HUES48 (cell line): ENCODE data around the gene MYORG.

Experiments
- H3K27ac ChIP-seq: one replicate; pipeline ENCODE4 v1.7.0; 2013; ENCODE audit warnings: low read depth, low read length, inconsistent platforms
- H3K27me3 ChIP-seq: 2 replicates; pipeline ENCODE4 v1.6.1; 2013; ENCODE audit warnings: mild to moderate bottlenecking, low read length; ENCODE audit not compliant: control insufficient read depth, insufficient read depth
- H3K36me3 ChIP-seq: 2 replicates; pipeline ENCODE4 v1.6.1; 2013; ENCODE audit warnings: low read length; ENCODE audit not compliant: control insufficient read depth, insufficient read depth
- H3K4me1 ChIP-seq: 2 replicates; pipeline ENCODE4 v1.6.1; 2013; ENCODE audit warnings: mild to moderate bottlenecking, low read length; ENCODE audit not compliant: control insufficient read depth, insufficient read depth
- H3K4me3 ChIP-seq: 2 replicates; pipeline ENCODE4 v1.5.1; 2013; ENCODE audit warnings: mild to moderate bottlenecking, low read depth, low read length
- H3K9ac ChIP-seq: 2 replicates; pipeline ENCODE4 v1.6.1; 2013; ENCODE audit warnings: mild to moderate bottlenecking, low read depth, low read length, moderate library complexity
- H3K9me3 ChIP-seq: 2 replicates; pipeline ENCODE4 v1.6.1; 2013; ENCODE audit warnings: low read length; ENCODE audit not compliant: control insufficient read depth, insufficient read depth

The MYORG gene

GRCh38 chr9:34376596-34377403 is at the start of gene MYORG:
MYORG (minus strand) TSS chr9:34376898; CDS start chr9:34372943, 3,955 bp downstream.
- peak within 1 kb of the TSS; percentile 72 for H3K4me3 ChIP-seq
- H3K9ac ChIP-seq, result peak within 1 kb of the TSS; percentile 21; the same call in 1 of the 2 replicates
- H3K27ac ChIP-seq, result peak within 1 kb of the TSS; percentile 70
- H3K36me3 ChIP-seq, result no peaks in the 10 kb centered on the region
- H3K9me3 ChIP-seq, result no peaks in the 10 kb centered on the region
- H3K4me1 ChIP-seq, result peaks cover 24% of the 10 kb centered on the region
- peaks cover 29% of the 10 kb centered on the region for H3K27me3 ChIP-seq

- no peak overlapping the region for H3K27ac ChIP-seq
- no peak overlapping the region for H3K4me3 ChIP-seq
- H3K27me3 ChIP-seq, result no peaks in the 10 kb centered on the region
- H3K36me3 ChIP-seq, result no peaks in the 10 kb centered on the region
- no peak overlapping the region for H3K9ac ChIP-seq
- H3K4me1 ChIP-seq, result peaks cover 11% of the 10 kb centered on the region
- no peaks in the 10 kb centered on the region for H3K9me3 ChIP-seq
Observed at GRCh38 chr9:34419716-34420504, 43.2 kb upstream of the MYORG start.

GRCh38 chr9:34417734-34418133 is 41.0 kb upstream of the MYORG start:
- H3K4me3 ChIP-seq, result no peak overlapping the region
- H3K4me1 ChIP-seq, result peaks cover 11% of the 10 kb centered on the region
- H3K27ac ChIP-seq, result no peak overlapping the region
- no peaks in the 10 kb centered on the region for H3K9me3 ChIP-seq
- no peaks in the 10 kb centered on the region for H3K36me3 ChIP-seq
- H3K27me3 ChIP-seq, result no peaks in the 10 kb centered on the region
- H3K9ac ChIP-seq, result no peak overlapping the region

- Histone ChIP-seq H3K27me3 (no peaks in the 10 kb centered on the region), H3K9me3 (no peaks in the 10 kb centered on the region), H3K4me1 (no peaks in the 10 kb centered on the region), H3K9ac (no peak overlapping the region), H3K27ac (no peak overlapping the region), H3K4me3 (no peak overlapping the region), H3K36me3 (no peaks in the 10 kb centered on the region)
Observed at GRCh38 chr9:34413231-34413852, 36.6 kb upstream of the MYORG start.

- no peaks in the 10 kb centered on the region for H3K4me1 ChIP-seq
- no peaks in the 10 kb centered on the region for H3K9me3 ChIP-seq
Observed at GRCh38 chr9:34412336-34412735, 35.6 kb upstream of the MYORG start.

GRCh38 chr9:34409154-34409553 is 32.5 kb upstream of the MYORG start:
- no peak overlapping the region for H3K27ac ChIP-seq
- H3K4me3 ChIP-seq, result no peak overlapping the region
- no peaks in the 10 kb centered on the region for H3K9me3 ChIP-seq
- H3K36me3 ChIP-seq, result no peaks in the 10 kb centered on the region
- H3K9ac ChIP-seq, result no peak overlapping the region
- no peaks in the 10 kb centered on the region for H3K27me3 ChIP-seq
- H3K4me1 ChIP-seq, result no peaks in the 10 kb centered on the region

More at GRCh38 chr9:34412336-34412735, 35.6 kb upstream of the MYORG start:
- Histone ChIP-seq H3K4me3 (no peak overlapping the region), H3K27ac (no peak overlapping the region), H3K27me3 (no peaks in the 10 kb centered on the region), H3K36me3 (no peaks in the 10 kb centered on the region), H3K9ac (no peak overlapping the region)

GRCh38 chr9:34408173-34408572 is 31.5 kb upstream of the MYORG start:
- no peak overlapping the region for H3K9ac ChIP-seq
- H3K36me3 ChIP-seq, result no peaks in the 10 kb centered on the region
- H3K4me3 ChIP-seq, result no peak overlapping the region
- no peaks in the 10 kb centered on the region for H3K27me3 ChIP-seq
- H3K4me1 ChIP-seq, result no peaks in the 10 kb centered on the region
- no peaks in the 10 kb centered on the region for H3K9me3 ChIP-seq
- no peak overlapping the region for H3K27ac ChIP-seq

- 0 out of 2 replicates have a peak, but pooled peaks cover 6% of the 10 kb centered on the region for H3K36me3 ChIP-seq
- H3K4me3 ChIP-seq, result no peak overlapping the region
- no peak overlapping the region for H3K9ac ChIP-seq
- no peaks in the 10 kb centered on the region for H3K27me3 ChIP-seq
- H3K9me3 ChIP-seq, result no peaks in the 10 kb centered on the region
- H3K27ac ChIP-seq, result no peak overlapping the region
- H3K4me1 ChIP-seq, result no peaks in the 10 kb centered on the region
Observed at GRCh38 chr9:34406219-34406618, 29.5 kb upstream of the MYORG start.

- Histone ChIP-seq H3K4me1 (no peaks in the 10 kb centered on the region), H3K27ac (no peak overlapping the region), H3K9me3 (no peaks in the 10 kb centered on the region), H3K27me3 (no peaks in the 10 kb centered on the region), H3K36me3 (0 out of 2 replicates have a peak, but pooled peaks cover 6% of the 10 kb centered on the region), H3K9ac (no peak overlapping the region), H3K4me3 (no peak overlapping the region)
Observed at GRCh38 chr9:34405719-34406118, 29.0 kb upstream of the MYORG start.

- H3K27ac ChIP-seq, result no peak overlapping the region
- H3K9me3 ChIP-seq, result no peaks in the 10 kb centered on the region
- H3K27me3 ChIP-seq, result no peaks in the 10 kb centered on the region
- no peak overlapping the region for H3K4me3 ChIP-seq
- H3K9ac ChIP-seq, result no peak overlapping the region
- no peaks in the 10 kb centered on the region for H3K4me1 ChIP-seq
- 0 out of 2 replicates have a peak, but pooled peaks cover 6% of the 10 kb centered on the region for H3K36me3 ChIP-seq
Observed at GRCh38 chr9:34403554-34404380, 27.1 kb upstream of the MYORG start.
